ENCODE measurements around the gene BCAS3. TPM values are rescaled to one million over a fixed set of nuclear protein-coding genes. Genes with fewer than 3 reads are reported as not detected.

The BCAS3 gene
- total RNA-seq, 6 experiments from 2014 or later: 9.2 to 22.1 (median 14.2) TPM

DNA sequence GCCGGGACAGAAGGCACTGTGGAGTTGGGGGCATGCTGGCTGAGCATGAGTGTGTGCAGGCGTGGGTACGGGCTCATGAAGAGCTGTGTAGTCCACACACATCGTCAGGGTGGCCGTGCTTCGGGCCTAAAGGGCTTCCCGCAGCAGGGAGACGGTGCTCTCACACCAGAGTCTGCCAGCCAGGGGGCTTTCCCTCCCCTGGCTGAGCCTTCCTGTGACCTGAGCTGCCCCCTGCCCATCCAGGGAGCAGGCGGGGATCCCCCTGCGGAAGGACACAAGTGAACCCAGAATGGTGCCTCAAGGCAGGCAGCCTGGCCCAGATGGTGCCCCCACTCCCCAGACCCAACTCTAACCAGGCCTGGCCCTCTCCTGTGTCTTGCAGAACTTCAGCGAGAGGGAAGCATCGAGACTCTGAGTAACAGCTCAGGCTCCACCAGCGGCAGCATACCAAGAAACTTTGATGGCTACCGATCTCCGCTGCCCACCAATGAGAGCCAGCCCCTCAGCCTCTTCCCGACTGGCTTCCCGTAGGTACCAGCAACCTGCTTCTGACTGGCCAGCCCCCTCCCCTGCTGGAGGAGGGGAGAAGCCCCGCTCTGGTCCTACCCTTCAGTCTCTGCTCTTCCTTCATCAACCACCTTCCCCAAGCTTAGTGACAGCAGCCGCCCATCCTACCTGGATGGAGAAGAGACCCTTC, 714.1 kb downstream of the BCAS3 start:
- intact Hi-C loops (cut with DNase I): loop anchor here in 1 of 2 donors (10.0 kb wide), 1 partner anchor 397 kb away; no protein-coding TSS in a partner anchor
- Histone ChIP-seq H3K27ac (no peak overlapping the region), H3K4me1 (peaks cover 0 to under 1% (median 0%) of the 10 kb centered on the region in 4 donors), H3K27me3 (peaks cover 0 to 14% of the 10 kb centered on the region in 2 donors), H3K9me3 (no peaks in the 10 kb centered on the region), H3K36me3 (no peaks in the 10 kb centered on the region), H3K4me3 (no peak overlapping the region)
- WGBS (ENCODE audit: insufficient coverage, low coverage, low lambda C conversion rate, missing lambda C conversion rate): 92% methylated on average over 2 of the region's 19 CpGs
- no peak for TF ChIP-seq POLR2A (IDR thresholded peaks at IDR 0.05)
- TF ChIP-seq, protein P1, sequence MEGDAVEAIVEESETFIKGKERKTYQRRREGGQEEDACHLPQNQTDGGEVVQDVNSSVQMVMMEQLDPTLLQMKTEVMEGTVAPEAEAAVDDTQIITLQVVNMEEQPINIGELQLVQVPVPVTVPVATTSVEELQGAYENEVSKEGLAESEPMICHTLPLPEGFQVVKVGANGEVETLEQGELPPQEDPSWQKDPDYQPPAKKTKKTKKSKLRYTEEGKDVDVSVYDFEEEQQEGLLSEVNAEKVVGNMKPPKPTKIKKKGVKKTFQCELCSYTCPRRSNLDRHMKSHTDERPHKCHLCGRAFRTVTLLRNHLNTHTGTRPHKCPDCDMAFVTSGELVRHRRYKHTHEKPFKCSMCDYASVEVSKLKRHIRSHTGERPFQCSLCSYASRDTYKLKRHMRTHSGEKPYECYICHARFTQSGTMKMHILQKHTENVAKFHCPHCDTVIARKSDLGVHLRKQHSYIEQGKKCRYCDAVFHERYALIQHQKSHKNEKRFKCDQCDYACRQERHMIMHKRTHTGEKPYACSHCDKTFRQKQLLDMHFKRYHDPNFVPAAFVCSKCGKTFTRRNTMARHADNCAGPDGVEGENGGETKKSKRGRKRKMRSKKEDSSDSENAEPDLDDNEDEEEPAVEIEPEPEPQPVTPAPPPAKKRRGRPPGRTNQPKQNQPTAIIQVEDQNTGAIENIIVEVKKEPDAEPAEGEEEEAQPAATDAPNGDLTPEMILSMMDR (IDR thresholded peaks at IDR 0.05): no peak
- ATAC-seq (no peak), DNase-seq (no peak)

DNA sequence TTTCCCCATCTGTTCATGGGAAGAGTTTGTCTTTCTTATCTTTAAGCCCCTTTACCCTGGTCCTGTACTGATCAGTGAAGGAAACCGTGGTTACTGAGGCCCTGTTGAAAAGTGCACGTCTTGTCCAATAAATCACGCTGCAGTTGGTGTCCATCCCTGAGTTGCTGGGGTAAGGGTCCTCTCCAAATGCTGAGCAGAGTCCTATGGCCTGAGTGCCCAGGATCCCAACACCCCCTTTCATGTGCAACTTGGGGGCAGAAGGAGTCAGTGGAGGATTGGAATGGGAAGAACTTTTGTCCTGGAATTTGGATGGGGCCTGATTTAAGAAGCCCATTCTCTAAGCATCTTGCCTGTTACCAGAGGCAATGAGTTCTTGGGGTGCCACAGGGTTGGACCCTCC, 715.0 kb downstream of the BCAS3 start:
- no peaks in the 10 kb centered on the region for H3K9me3 ChIP-seq
- no peak overlapping the region for H3K4me3 ChIP-seq
- no peak for ATAC-seq
- H3K36me3 ChIP-seq: no peaks in the 10 kb centered on the region
- peaks cover 0 to 22% of the 10 kb centered on the region in 2 donors for H3K27me3 ChIP-seq
- no CpG with 5 or more reads among the region's 3 CpGs for WGBS (ENCODE audit: insufficient coverage, low coverage, low lambda C conversion rate, missing lambda C conversion rate)
- no peak for DNase-seq
- H3K27ac ChIP-seq: no peak overlapping the region
- peaks cover 0 to 8% (median 0%) of the 10 kb centered on the region in 4 donors for H3K4me1 ChIP-seq
- intact Hi-C loops (cut with DNase I): loop anchor here in 1 of 2 donors (10.0 kb wide), 1 partner anchor 398 kb away; no protein-coding TSS in a partner anchor
- no peak for TF ChIP-seq POLR2A (IDR thresholded peaks at IDR 0.05)
- TF ChIP-seq, protein P1 (IDR thresholded peaks at IDR 0.05): no peak

DNA sequence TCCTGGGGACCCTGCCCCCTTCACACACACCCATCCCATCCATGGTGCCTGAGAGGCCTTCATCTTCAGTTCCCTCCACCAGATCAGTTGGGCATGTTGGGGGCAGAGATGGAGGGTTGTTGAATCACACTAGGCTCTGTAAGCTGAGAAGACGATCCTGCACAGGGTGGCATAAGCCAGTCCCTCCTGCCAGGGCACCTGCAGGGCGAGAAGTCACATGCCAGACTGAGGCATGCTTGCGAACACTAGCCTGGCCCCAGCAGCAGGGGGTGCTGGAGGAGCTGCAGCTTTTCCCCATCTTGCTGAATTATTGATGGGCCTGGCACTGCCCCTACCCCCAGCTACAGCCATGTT, 715.9 kb downstream of the BCAS3 start:
- H3K9me3 ChIP-seq: no peaks in the 10 kb centered on the region
- no CpG with 5 or more reads among the region's 3 CpGs for whole genome bisulfite sequencing (ENCODE audit: insufficient coverage, low coverage, low lambda C conversion rate, missing lambda C conversion rate)
- no peak overlapping the region for H3K27ac ChIP-seq
- H3K27me3 ChIP-seq: peaks cover 0 to 30% of the 10 kb centered on the region in 2 donors
- H3K4me3 ChIP-seq: no peak overlapping the region
- H3K36me3 ChIP-seq: no peaks in the 10 kb centered on the region
- DNase-seq (no peak), ATAC-seq (peak in 1 of 4 donors; percentile 12)
- TF ChIP-seq POLR2A (IDR thresholded peaks at IDR 0.05): no peak
- TF ChIP-seq, protein P1 (IDR thresholded peaks at IDR 0.05): no peak
- intact Hi-C loops (cut with DNase I): loop anchor here in 1 of 2 donors (10.0 kb wide), 1 partner anchor 399 kb away; no protein-coding TSS in a partner anchor
- H3K4me1 ChIP-seq: peaks cover 0 to 8% (median 0%) of the 10 kb centered on the region in 4 donors

DNA sequence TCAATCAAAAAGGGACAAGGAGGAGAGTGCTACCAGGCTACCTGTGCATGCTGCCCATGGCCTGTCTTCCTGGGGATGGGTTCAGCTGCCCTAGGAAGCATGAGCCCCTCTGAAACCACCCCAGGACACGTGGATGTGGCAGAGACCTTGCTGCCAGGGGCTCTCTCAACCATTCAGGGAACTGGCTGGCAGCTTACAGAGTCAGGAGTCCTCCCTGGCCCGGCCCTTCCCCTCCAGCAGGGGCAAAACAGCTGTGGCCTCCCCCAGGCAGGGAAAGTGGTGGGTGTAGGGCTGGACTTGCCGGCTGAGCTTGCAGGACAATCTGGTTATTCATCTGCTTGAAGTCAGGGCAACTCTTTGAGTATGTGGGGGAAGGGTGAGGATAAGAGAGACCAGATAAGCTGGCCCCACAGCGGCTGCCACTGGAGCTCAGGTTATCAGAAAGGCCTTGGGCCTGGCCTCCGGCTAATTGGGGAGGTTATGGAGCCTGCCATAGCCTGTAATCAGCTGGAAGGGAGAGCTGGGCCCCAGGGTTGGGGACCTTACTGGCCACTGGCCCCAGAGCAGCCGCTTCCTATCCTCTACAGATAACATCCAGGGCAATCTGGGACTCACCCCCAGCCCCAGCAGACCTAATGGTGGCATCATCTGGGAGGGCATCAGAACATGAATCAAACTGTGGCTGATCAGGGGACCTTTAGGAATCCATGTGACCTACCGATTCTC, 716.4 kb downstream of the BCAS3 start:
- Histone ChIP-seq H3K4me1 (peaks cover 0 to 12% (median 0%) of the 10 kb centered on the region in 4 donors), H3K9me3 (no peaks in the 10 kb centered on the region), H3K27me3 (peaks cover 0 to 35% of the 10 kb centered on the region in 2 donors), H3K36me3 (no peaks in the 10 kb centered on the region), H3K27ac (no peak overlapping the region), H3K4me3 (no peak overlapping the region)
- ATAC-seq (no peak), DNase-seq (no peak)
- 83% methylated on average over 1 of the region's 7 CpGs for WGBS (ENCODE audit: insufficient coverage, low coverage, low lambda C conversion rate, missing lambda C conversion rate)
- no peak for TF ChIP-seq POLR2A (IDR thresholded peaks at IDR 0.05)
- TF ChIP-seq, protein P1 (IDR thresholded peaks at IDR 0.05): no peak
- intact Hi-C loops (cut with DNase I): loop anchor here in 1 of 2 donors (10.0 kb wide), 1 partner anchor 399 kb away; no protein-coding TSS in a partner anchor
